Activated CD8-positive, alpha-beta T cell treated with anti-CD3 and anti-CD28 coated beads, Interleukin-2, amount 10 ng/mL, durations not matched to agents 7 days and 5 days (primary cell): Measurements from ENCODE around the gene ZAP70. TPM values are rescaled to one million over a fixed set of nuclear protein-coding genes. Genes with fewer than 3 reads are reported as not detected.
"Not testable (repeated sequence)": the region's sequence is repeated elsewhere in the genome, so short reads cannot be mapped to it uniquely, and the experiment has no call there.

Experiments
- ATAC-seq: fragments of 150-1000 bp; cut with Tn5 transposase; one replicate; pipeline ENCODE4 v1.10.0; 2021; ENCODE audit warnings: moderate library complexity
- CTCF ChIA-PET: fragments of 350-600 bp; sonication (Branson Sonifier 250); formaldehyde crosslinking; loops from one replicate; lab custom pipeline; 2021; ENCODE audit warnings: antibody characterized with exemption; lab: Charles Lee
- POLR2A ChIA-PET: fragments of 350-600 bp; sonication (Branson Sonifier 250); formaldehyde crosslinking; loops from one replicate; lab custom pipeline; 2021; ENCODE audit warnings: antibody characterized with exemption; lab: Charles Lee
- DNase-seq: peaks from one replicate; pipeline ENCODE4 v3.0.0-alpha.2; 2020
- H3K27ac Mint-ChIP-seq: one replicate; pipeline ENCODE4 v1.8.0; 2021; ENCODE audit warnings: mild to moderate bottlenecking, mixed read lengths
- H3K27me3 Mint-ChIP-seq: one replicate; pipeline ENCODE4 v1.8.0; 2021; ENCODE audit warnings: low read depth, mixed read lengths
- H3K36me3 Mint-ChIP-seq: one replicate; pipeline ENCODE4 v1.8.0; 2021; ENCODE audit warnings: low read depth, mixed read lengths
- H3K4me1 Mint-ChIP-seq: one replicate; pipeline ENCODE4 v1.8.0; 2021; ENCODE audit warnings: low read depth, mixed read lengths
- H3K4me3 Mint-ChIP-seq: one replicate; pipeline ENCODE4 v1.8.0; 2021; ENCODE audit warnings: mild to moderate bottlenecking, mixed read lengths
- H3K9me3 Mint-ChIP-seq: one replicate; pipeline ENCODE4 v1.8.0; 2022; ENCODE audit warnings: mixed read lengths; ENCODE audit not compliant: insufficient read depth
- total RNA-seq, 2 experiments: library from RNA; stranded (reverse); gene quantifications; one replicate each; pipeline ENCODE4 v1.2.3, GENCODE V29; 2021

The ZAP70 gene
- total RNA-seq, 2 experiments from 2014 or later, result 268 to 297 TPM

- ATAC-seq (no peak), DNase-seq (no peak)
- H3K27ac Mint-ChIP-seq, result no peak overlapping the region
- CTCF ChIA-PET, result interaction anchor here (2.4 to 15.9 kb wide), 6 partner anchors 9 to 60 kb away, joined by 9 to 265 read pairs (median 14); no protein-coding TSS in a partner anchor
- no peak overlapping the region for H3K4me3 Mint-ChIP-seq
- H3K4me1 Mint-ChIP-seq, result peaks cover 31% of the 10 kb centered on the region
- POLR2A ChIA-PET, result interaction anchor here (1.0 to 2.0 kb wide), 2 partner anchors 10 to 16 kb away, joined by 3 to 14 read pairs; no protein-coding TSS in a partner anchor
- peaks cover 2% of the 10 kb centered on the region for H3K36me3 Mint-ChIP-seq
- H3K27me3 Mint-ChIP-seq, result no peaks in the 10 kb centered on the region
- H3K9me3 Mint-ChIP-seq, result no peaks in the 10 kb centered on the region
Observed at GRCh38 chr2:97708048-97708380, 5.4 kb upstream of the ZAP70 start.

GRCh38 chr2:97708608-97709007 lies 4.8 kb upstream of the ZAP70 start:
- no peaks in the 10 kb centered on the region for H3K9me3 Mint-ChIP-seq
- peaks cover 36% of the 10 kb centered on the region for H3K4me1 Mint-ChIP-seq
- no peak overlapping the region for H3K27ac Mint-ChIP-seq
- ATAC-seq (no peak), DNase-seq (no peak)
- no peak overlapping the region for H3K4me3 Mint-ChIP-seq
- CTCF ChIA-PET, result interaction anchor here (0.8 to 15.9 kb wide), 11 partner anchors 9 to 129 kb away, joined by 3 to 265 read pairs (median 9); no protein-coding TSS in a partner anchor
- H3K27me3 Mint-ChIP-seq, result no peaks in the 10 kb centered on the region
- peaks cover 4% of the 10 kb centered on the region for H3K36me3 Mint-ChIP-seq
- POLR2A ChIA-PET, result interaction anchor here (1.0 to 2.0 kb wide), 3 partner anchors 9 to 118 kb away, joined by 3 to 14 read pairs (median 3); no protein-coding TSS in a partner anchor

- no peak for ATAC-seq
- ChIA-PET POLR2A (interaction anchor here (1.4 kb wide), 1 partner anchor 12 kb away, joined by 3 read pairs; no protein-coding TSS in a partner anchor), CTCF (interaction anchor here (1.5 to 15.9 kb wide), 4 partner anchors 13 to 61 kb away, joined by 4 to 265 read pairs (median 68); no protein-coding TSS in a partner anchor)
- peak overlapping the region; percentile 13 for H3K27ac Mint-ChIP-seq
- no peaks in the 10 kb centered on the region for H3K27me3 Mint-ChIP-seq
- H3K9me3 Mint-ChIP-seq, result no peaks in the 10 kb centered on the region
- peaks cover 32% of the 10 kb centered on the region for H3K36me3 Mint-ChIP-seq
- H3K4me3 Mint-ChIP-seq, result no peak overlapping the region
- H3K4me1 Mint-ChIP-seq, result peaks cover 52% of the 10 kb centered on the region
- no peak for DNase-seq
Observed at GRCh38 chr2:97711394-97711711, 2.0 kb upstream of the ZAP70 start.

- peak overlapping the region; percentile 93 for H3K4me3 Mint-ChIP-seq
- peaks cover 60% of the 10 kb centered on the region for H3K4me1 Mint-ChIP-seq
- ATAC-seq, DNase-seq, H3K9me3 Mint-ChIP-seq, H3K27me3 Mint-ChIP-seq: not testable (repeated sequence)
- CTCF ChIA-PET, result interaction anchor here (1.1 to 15.9 kb wide), 4 partner anchors 14 to 122 kb away, joined by 3 to 265 read pairs (median 68); no protein-coding TSS in a partner anchor
- peak overlapping the region; percentile 98 for H3K27ac Mint-ChIP-seq
- POLR2A ChIA-PET, result interaction anchor here (1.2 to 3.4 kb wide), 6 partner anchors 12 to 123 kb away, joined by 3 to 14 read pairs (median 4); partner anchors contain the start of genes ACTR1B, ANKRD36B and COX5B
- peaks cover 38% of the 10 kb centered on the region for H3K36me3 Mint-ChIP-seq
Observed at GRCh38 chr2:97712175-97712574, 1.2 kb upstream of the ZAP70 start.

- H3K36me3 Mint-ChIP-seq, result peaks cover 43% of the 10 kb centered on the region
Observed at GRCh38 chr2:97712693-97713295, 582 bp upstream of the ZAP70 start.

GRCh38 chr2:97714084-97714949 lies 941 bp downstream of the ZAP70 start:
- ATAC-seq (peak; percentile 5), DNase-seq (no peak)
- no peaks in the 10 kb centered on the region for H3K9me3 Mint-ChIP-seq
- peak overlapping the region; percentile 98 for H3K27ac Mint-ChIP-seq
- POLR2A ChIA-PET, result interaction anchor here (0.7 to 3.4 kb wide), 15 partner anchors 8 to 124 kb away, joined by 3 to 14 read pairs (median 4); partner anchors contain the start of gene COX5B
- H3K4me1 Mint-ChIP-seq, result peaks cover 81% of the 10 kb centered on the region
- H3K36me3 Mint-ChIP-seq, result peaks cover 58% of the 10 kb centered on the region
- H3K4me3 Mint-ChIP-seq, result peak overlapping the region; percentile 93
- no peaks in the 10 kb centered on the region for H3K27me3 Mint-ChIP-seq
- CTCF ChIA-PET, result interaction anchor here (1.0 to 15.9 kb wide), 11 partner anchors 15 to 750 kb away, joined by 3 to 265 read pairs (median 3); no protein-coding TSS in a partner anchor

More at GRCh38 chr2:97712693-97713295, 582 bp upstream of the ZAP70 start:
- ATAC-seq, result peak; percentile 0
- ChIA-PET POLR2A (interaction anchor here (0.6 to 3.4 kb wide), 14 partner anchors 10 to 751 kb away, joined by 3 to 14 read pairs (median 4); partner anchors contain the start of genes ACTR1B, ANKRD36B and COX5B), CTCF (interaction anchor here (0.8 to 15.9 kb wide), 7 partner anchors 14 to 122 kb away, joined by 3 to 265 read pairs (median 4); no protein-coding TSS in a partner anchor)
- no peaks in the 10 kb centered on the region for H3K27me3 Mint-ChIP-seq
- peak overlapping the region; percentile 98 for H3K27ac Mint-ChIP-seq
- peaks cover 65% of the 10 kb centered on the region for H3K4me1 Mint-ChIP-seq
- peak overlapping the region; percentile 93 for H3K4me3 Mint-ChIP-seq
- H3K9me3 Mint-ChIP-seq, result no peaks in the 10 kb centered on the region
- peak; percentile 31 for DNase-seq

GRCh38 chr2:97714950-97715652 lies 1.7 kb downstream of the ZAP70 start:
- peaks cover 63% of the 10 kb centered on the region for H3K36me3 Mint-ChIP-seq
- peak overlapping the region; percentile 93 for H3K4me3 Mint-ChIP-seq
- H3K27ac Mint-ChIP-seq, result peak overlapping the region; percentile 98
- POLR2A ChIA-PET, result interaction anchor here (0.5 to 3.4 kb wide), 8 partner anchors 9 to 69 kb away, joined by 3 to 14 read pairs (median 4); partner anchors contain the start of gene COX5B
- no peak for ATAC-seq
- peaks cover 82% of the 10 kb centered on the region for H3K4me1 Mint-ChIP-seq
- no peaks in the 10 kb centered on the region for H3K9me3 Mint-ChIP-seq
- DNase-seq, result no peak
- CTCF ChIA-PET, result interaction anchor here (1.1 to 15.9 kb wide), 8 partner anchors 16 to 749 kb away, joined by 3 to 265 read pairs (median 4); no protein-coding TSS in a partner anchor
- H3K27me3 Mint-ChIP-seq, result no peaks in the 10 kb centered on the region

- CTCF ChIA-PET, result interaction anchor here (9.0 to 15.9 kb wide), 2 partner anchors 18 to 28 kb away, joined by 130 to 265 read pairs; no protein-coding TSS in a partner anchor
- Mint-ChIP-seq H3K27ac (peak overlapping the region; percentile 98), H3K4me3 (peak overlapping the region; percentile 93), H3K27me3 (no peaks in the 10 kb centered on the region), H3K36me3 (peaks cover 71% of the 10 kb centered on the region), H3K9me3 (no peaks in the 10 kb centered on the region), H3K4me1 (peaks cover 82% of the 10 kb centered on the region)
- POLR2A ChIA-PET, result interaction anchor here (0.6 to 1.4 kb wide), 2 partner anchors 54 to 1786 kb away, joined by 3 read pairs; no protein-coding TSS in a partner anchor
- DNase-seq, result no peak
- ATAC-seq, result no peak
Observed at GRCh38 chr2:97715951-97716694, 2.7 kb downstream of the ZAP70 start.

GRCh38 chr2:97716695-97717612 lies 3.6 kb downstream of the ZAP70 start:
- H3K4me3 Mint-ChIP-seq, result peak overlapping the region; percentile 93
- H3K27me3 Mint-ChIP-seq, result no peaks in the 10 kb centered on the region
- ChIA-PET POLR2A (interaction anchor here (1.1 to 2.7 kb wide), 4 partner anchors 8 to 55 kb away, joined by 3 to 19 read pairs (median 8); no protein-coding TSS in a partner anchor), CTCF (interaction anchor here (1.8 to 15.9 kb wide), 5 partner anchors 8 to 52 kb away, joined by 11 to 265 read pairs (median 14); partner anchors contain the start of gene ACTR1B)
- H3K9me3 Mint-ChIP-seq, result no peaks in the 10 kb centered on the region
- DNase-seq (peak; percentile 37), ATAC-seq (no peak)
- peaks cover 73% of the 10 kb centered on the region for H3K36me3 Mint-ChIP-seq
- peaks cover 76% of the 10 kb centered on the region for H3K4me1 Mint-ChIP-seq
- H3K27ac Mint-ChIP-seq, result peak overlapping the region; percentile 98
